ENCODE measurements around the gene TTC12.

The TTC12 gene

GRCh38 chr11:113377681-113378412 lies 63.5 kb downstream of the TTC12 start:
- no peak for DNase-seq

GRCh38 chr11:113378692-113379091 lies 64.3 kb downstream of the TTC12 start:
- DNase-seq, result no peak

GRCh38 chr11:113382121-113382520 lies 67.7 kb downstream of the TTC12 start:
- no peak for DNase-seq

GRCh38 chr11:113384551-113384950 lies 70.2 kb downstream of the TTC12 start:
- DNase-seq, result no peak

- DNase-seq, result no peak
These were observed 71.4 kb downstream of the TTC12 start for GRCh38 chr11:113385749-113386148.

GRCh38 chr11:113386866-113387265 lies 72.5 kb downstream of the TTC12 start:
- no peak for DNase-seq

- peak in 1 of 2 experiments; percentile 21 for DNase-seq
These were observed 73.3 kb downstream of the TTC12 start, which contains the start of gene ANKK1 for GRCh38 chr11:113387605-113388211. Gene ANKK1, plus strand, starts transcription at chr11:113387779. Its CDS starts 106 bp downstream, at chr11:113387885.

- DNase-seq, result no peak
These were observed 74.9 kb downstream of the TTC12 start for GRCh38 chr11:113389272-113389671.

GRCh38 chr11:113392236-113392921 lies 78.0 kb downstream of the TTC12 start:
- DNase-seq, result no peak

GRCh38 chr11:113393501-113393985 lies 79.2 kb downstream of the TTC12 start:
- DNase-seq, result no peak

GRCh38 chr11:113394919-113395318 lies 80.5 kb downstream of the TTC12 start:
- no peak for DNase-seq

GRCh38 chr11:113395782-113396336 lies 81.5 kb downstream of the TTC12 start:
- no peak for DNase-seq

- DNase-seq, result no peak
These were observed 82.3 kb downstream of the TTC12 start for GRCh38 chr11:113396690-113397089.

GRCh38 chr11:113397212-113397611 lies 82.8 kb downstream of the TTC12 start:
- no peak for DNase-seq

- DNase-seq, result no peak
These were observed 83.4 kb downstream of the TTC12 start for GRCh38 chr11:113397821-113398220.

GRCh38 chr11:113398669-113399430 lies 84.5 kb downstream of the TTC12 start:
- no peak for DNase-seq

- no peak for DNase-seq
These were observed 86.3 kb downstream of the TTC12 start for GRCh38 chr11:113400631-113401230.

GRCh38 chr11:113401718-113402117 lies 87.3 kb downstream of the TTC12 start:
- DNase-seq, result no peak

GRCh38 chr11:113404859-113405430 lies 90.6 kb downstream of the TTC12 start:
- no peak for DNase-seq

GRCh38 chr11:113405724-113406478 lies 91.5 kb downstream of the TTC12 start:
- DNase-seq, result no peak

GRCh38 chr11:113407163-113407562 lies 92.8 kb downstream of the TTC12 start:
- no peak for DNase-seq
